Nephron (organoid): ENCODE data around the gene LRRC25.

Experiments
- H3K27ac Mint-ChIP-seq, 3 experiments: 2 replicates each; pipeline ENCODE4 v1.8.0; 2020; ENCODE audit warnings: mixed read lengths in 3 of 3, mild to moderate bottlenecking in 2 of 3, moderate library complexity in 1 of 3
- H3K27me3 Mint-ChIP-seq: 2 replicates; pipeline ENCODE4 v1.8.0; 2021; ENCODE audit warnings: low read depth, mild to moderate bottlenecking, moderate library complexity, mixed read lengths
- H3K36me3 Mint-ChIP-seq: 2 replicates; pipeline ENCODE4 v1.8.0; 2020; ENCODE audit warnings: low read depth, mixed read lengths
- H3K4me1 Mint-ChIP-seq: 2 replicates; pipeline ENCODE4 v1.8.0; 2020; ENCODE audit warnings: mixed read lengths
- H3K4me3 Mint-ChIP-seq, 3 experiments: 2 replicates each; pipeline ENCODE4 v1.8.0; 2020; ENCODE audit warnings: mild to moderate bottlenecking in 3 of 3, mixed read lengths in 3 of 3, moderate library complexity in 2 of 3
- H3K9me3 Mint-ChIP-seq: 2 replicates; pipeline ENCODE4 v1.8.0; 2020; ENCODE audit warnings: mixed read lengths
- CTCF ChIP-seq, 3 experiments: fragments of 200-600 bp; sonication (generic); IDR thresholded peaks; one replicate each; pipeline ENCODE4 v1.5.0; 2021; ENCODE audit warnings: antibody characterized with exemption in 3 of 3; ENCODE audit not compliant: unreplicated experiment in 3 of 3

LRRC25 gene

GRCh38 chr19:18433015-18433691, 35.7 kb upstream of the LRRC25 start:
- Mint-ChIP-seq H3K4me3 (peak overlapping the region; percentile 65 to 80 (median 77)), H3K9me3 (no peaks in the 10 kb centered on the region), H3K36me3 (no peaks in the 10 kb centered on the region), H3K27ac (peak overlapping the region in 2 of 3 experiments; percentile 68 to 79), H3K4me1 (peaks cover 25% of the 10 kb centered on the region), H3K27me3 (no peaks in the 10 kb centered on the region)
- TF ChIP-seq CTCF (IDR thresholded peaks at IDR 0.05; ENCODE audit: unreplicated experiment in 3 of 3) = no peak

- no peaks in the 10 kb centered on the region for H3K9me3 Mint-ChIP-seq
- no peaks in the 10 kb centered on the region for H3K27me3 Mint-ChIP-seq
- no peak for TF ChIP-seq CTCF (IDR thresholded peaks at IDR 0.05; ENCODE audit: unreplicated experiment in 3 of 3)
- H3K36me3 Mint-ChIP-seq = no peaks in the 10 kb centered on the region
- H3K4me1 Mint-ChIP-seq = peaks cover 25% of the 10 kb centered on the region
- H3K27ac Mint-ChIP-seq = peak overlapping the region; percentile 72 to 79 (median 77)
- peak overlapping the region; percentile 71 to 80 (median 77) for H3K4me3 Mint-ChIP-seq
Measured at GRCh38 chr19:18432275-18433014, 35.0 kb upstream of the LRRC25 start.

- Mint-ChIP-seq H3K4me1 (peaks cover 25% of the 10 kb centered on the region), H3K36me3 (no peaks in the 10 kb centered on the region), H3K9me3 (no peaks in the 10 kb centered on the region), H3K27ac (peak overlapping the region; percentile 72 to 77 (median 76)), H3K4me3 (peak overlapping the region in 2 of 3 experiments; percentile 71), H3K27me3 (no peaks in the 10 kb centered on the region)
- TF ChIP-seq CTCF (IDR thresholded peaks at IDR 0.05; ENCODE audit: unreplicated experiment in 3 of 3) = no peak
Measured at GRCh38 chr19:18431351-18432197, 34.2 kb upstream of the LRRC25 start.

- no peaks in the 10 kb centered on the region for H3K27me3 Mint-ChIP-seq
- H3K4me3 Mint-ChIP-seq = peak overlapping the region; percentile 57 to 73 (median 66)
- no peaks in the 10 kb centered on the region for H3K36me3 Mint-ChIP-seq
- H3K27ac Mint-ChIP-seq = peak overlapping the region in 2 of 3 experiments; percentile 63 to 68
- H3K9me3 Mint-ChIP-seq = no peaks in the 10 kb centered on the region
- peaks cover 25% of the 10 kb centered on the region for H3K4me1 Mint-ChIP-seq
- TF ChIP-seq CTCF (IDR thresholded peaks at IDR 0.05; ENCODE audit: unreplicated experiment in 3 of 3) = no peak
Measured at GRCh38 chr19:18430417-18431144, 33.2 kb upstream of the LRRC25 start.

- Mint-ChIP-seq H3K27me3 (no peaks in the 10 kb centered on the region), H3K4me1 (peaks cover 29% of the 10 kb centered on the region), H3K36me3 (no peaks in the 10 kb centered on the region), H3K27ac (peak overlapping the region in 2 of 3 experiments; percentile 63 to 68), H3K4me3 (peak overlapping the region in 2 of 3 experiments; percentile 8 to 36), H3K9me3 (no peaks in the 10 kb centered on the region)
- no peak for TF ChIP-seq CTCF (IDR thresholded peaks at IDR 0.05; ENCODE audit: unreplicated experiment in 3 of 3)
Measured at GRCh38 chr19:18429717-18430416, 32.4 kb upstream of the LRRC25 start.
